Activated CD8-positive, alpha-beta memory T cell treated with anti-CD3 and anti-CD28 coated beads for 4 hours (primary cell): ENCODE data around the gene IGF1R.

Experiments
- DNase-seq, 2 donors: peaks; one replicate each; pipeline ENCODE4 v3.0.0-alpha.2; 2020; ENCODE audit warnings: low read depth in 2 of 2

Gene IGF1R

GRCh38 chr15:98705070-98705469 is 56.7 kb downstream of the IGF1R start:
- no peak for DNase-seq

GRCh38 chr15:98706387-98706786 is 58.0 kb downstream of the IGF1R start:
- DNase-seq: no peak

- DNase-seq: no peak
Measured at GRCh38 chr15:98706986-98707385, 58.6 kb downstream of the IGF1R start.

DNA sequence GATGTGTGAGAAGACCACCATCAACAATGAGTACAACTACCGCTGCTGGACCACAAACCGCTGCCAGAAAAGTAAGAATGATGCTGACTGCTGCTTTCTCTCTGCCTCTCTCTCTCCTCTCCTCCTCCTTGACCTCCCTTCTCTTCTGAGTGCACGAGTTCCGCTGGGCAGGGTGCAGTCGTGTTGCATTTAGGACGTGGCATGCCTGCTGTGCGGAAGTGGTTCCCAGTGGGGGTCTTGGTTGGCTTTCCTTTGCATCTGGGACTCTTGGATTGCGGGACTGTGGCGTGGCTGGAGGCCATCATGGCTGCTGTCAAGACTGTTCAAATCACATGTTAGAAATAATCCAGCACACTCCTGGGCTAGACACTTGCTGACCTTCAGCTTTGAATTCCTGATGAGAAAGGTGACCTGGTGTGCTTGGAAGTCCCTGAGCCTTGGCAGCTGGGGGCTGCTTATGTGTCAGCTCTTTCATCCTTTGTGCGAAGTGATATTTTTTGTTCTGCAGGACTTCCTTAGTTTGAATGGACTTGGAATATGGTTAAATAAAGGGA is 59.8 kb downstream of the IGF1R start:
- DNase-seq: no peak

DNA sequence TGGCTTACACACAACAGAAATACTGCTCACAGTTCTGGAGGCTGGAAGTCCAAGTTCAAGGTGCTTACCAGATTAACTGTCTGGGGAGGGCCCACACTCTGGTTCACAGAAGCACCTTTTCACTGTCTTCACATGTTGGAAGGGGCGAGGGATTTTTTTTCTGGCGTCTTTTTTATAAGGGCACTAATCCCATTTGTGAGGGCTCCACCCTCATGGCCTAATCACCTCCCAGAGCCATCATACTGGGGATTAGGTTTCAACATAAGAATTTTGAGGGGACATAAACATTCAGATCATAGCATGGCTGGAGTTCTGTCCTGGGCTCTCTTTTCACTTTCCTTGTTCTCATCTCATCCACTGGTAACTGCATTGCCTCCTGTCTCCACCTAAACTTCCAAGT is 63.5 kb downstream of the IGF1R start:
- no peak for DNase-seq

GRCh38 chr15:98712845-98713584 is 64.7 kb downstream of the IGF1R start:
- no peak for DNase-seq

- DNase-seq: no peak
Measured at GRCh38 chr15:98713585-98714001, 65.3 kb downstream of the IGF1R start.

- DNase-seq: no peak
Measured at GRCh38 chr15:98714922-98715321, 66.6 kb downstream of the IGF1R start.

DNA sequence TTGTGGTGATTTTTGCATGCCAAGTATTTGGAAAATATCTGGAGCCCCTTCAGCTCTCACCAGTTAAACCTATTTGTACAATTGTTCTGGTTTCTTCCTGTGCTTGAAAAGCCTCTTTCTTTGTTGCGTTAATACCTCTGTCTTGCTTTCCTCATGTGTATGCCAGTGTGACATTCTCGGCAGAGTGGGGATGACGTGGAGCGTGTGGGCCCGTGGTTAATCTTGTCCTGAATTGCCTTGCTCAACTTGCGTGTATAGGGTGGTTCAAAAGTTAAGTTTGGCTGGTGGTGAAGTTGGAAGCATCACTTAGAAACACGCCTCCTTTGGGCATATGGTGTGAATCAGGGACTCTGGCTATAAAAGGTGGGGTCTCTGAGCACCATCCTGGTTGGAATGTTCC is 67.1 kb downstream of the IGF1R start:
- DNase-seq: no peak

DNA sequence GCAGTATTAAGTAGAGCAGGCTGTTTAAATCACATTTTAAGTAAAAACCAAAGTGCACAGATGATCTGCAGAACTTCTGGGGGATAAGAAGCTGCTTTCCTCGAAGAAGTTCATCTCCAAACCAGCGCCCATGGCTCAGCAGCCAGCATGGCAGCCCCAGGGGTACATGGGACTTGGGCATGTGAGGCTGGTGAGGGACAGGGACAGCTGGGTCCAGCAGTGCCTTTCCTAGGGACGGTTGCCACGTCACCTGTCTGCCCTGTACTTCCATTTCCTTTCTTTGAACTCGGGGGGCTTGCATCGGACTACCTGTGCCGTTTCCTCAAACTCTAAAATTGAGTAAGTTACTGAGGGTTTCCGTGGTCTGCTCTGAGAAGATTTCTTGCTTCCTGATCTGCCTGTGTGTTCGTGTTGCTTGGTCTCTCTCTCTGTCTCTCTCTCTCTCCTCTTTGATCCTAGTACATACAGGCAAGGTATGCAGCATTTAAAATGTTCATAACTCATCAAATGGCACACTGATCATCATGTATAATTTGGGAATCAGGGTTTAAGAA is 67.6 kb downstream of the IGF1R start:
- no peak for DNase-seq

DNA sequence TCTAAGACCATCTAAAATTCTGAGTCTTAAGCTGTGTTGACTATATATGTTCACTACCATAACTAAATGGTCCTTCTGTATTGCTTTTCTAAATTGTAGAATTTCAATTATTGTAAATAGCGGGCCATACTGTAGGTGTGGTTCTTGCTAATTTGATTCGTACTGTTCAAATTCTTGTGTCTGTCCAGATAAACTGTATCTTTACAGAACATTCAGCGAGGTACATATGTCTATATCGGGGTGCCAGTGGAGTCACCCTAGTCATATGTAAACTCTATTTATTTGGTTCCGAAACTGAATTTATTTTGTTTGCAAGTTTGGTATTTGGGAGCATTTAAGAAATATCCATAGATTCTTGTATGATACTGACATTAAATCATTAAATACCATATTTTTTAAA is 69.0 kb downstream of the IGF1R start:
- no peak for DNase-seq

- no peak for DNase-seq
Measured at GRCh38 chr15:98717942-98718341, 69.6 kb downstream of the IGF1R start.

- DNase-seq: no peak
Measured at GRCh38 chr15:98718426-98719136, 70.2 kb downstream of the IGF1R start.

DNA sequence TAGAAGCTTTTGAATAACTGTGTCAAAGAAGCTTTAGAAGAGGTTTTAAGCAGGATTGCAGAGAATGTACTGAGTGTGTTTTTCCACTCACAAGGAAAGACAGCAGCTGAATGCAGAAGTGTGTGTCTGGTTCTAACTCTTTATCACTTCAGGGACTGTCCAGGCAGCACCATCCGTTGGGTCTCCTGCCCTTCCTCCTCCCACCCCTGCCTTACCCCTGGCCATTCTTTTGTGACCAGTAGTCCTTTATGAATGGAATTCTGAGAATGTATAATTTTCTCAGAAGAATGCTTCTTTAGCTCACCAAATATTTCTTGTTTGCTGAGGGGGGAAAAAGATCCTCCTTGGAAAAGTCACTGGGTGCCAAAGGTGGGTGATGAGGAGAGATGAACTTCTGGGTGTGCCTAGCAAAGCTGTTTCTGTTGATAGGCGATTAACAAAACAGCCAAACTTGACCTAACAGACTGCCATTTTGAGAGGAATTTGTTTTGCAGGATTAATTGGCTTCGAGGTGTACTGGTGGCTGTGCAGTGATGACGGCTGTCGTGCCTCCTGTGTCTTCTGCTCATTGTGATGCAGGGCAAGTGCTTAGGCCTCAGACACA is 70.9 kb downstream of the IGF1R start:
- DNase-seq: no peak

GRCh38 chr15:98720031-98720430 is 71.7 kb downstream of the IGF1R start:
- DNase-seq: no peak

GRCh38 chr15:98720577-98721565 is 72.5 kb downstream of the IGF1R start:
- DNase-seq: no peak

- DNase-seq: no peak
Measured at GRCh38 chr15:98722209-98722608, 73.9 kb downstream of the IGF1R start.

DNA sequence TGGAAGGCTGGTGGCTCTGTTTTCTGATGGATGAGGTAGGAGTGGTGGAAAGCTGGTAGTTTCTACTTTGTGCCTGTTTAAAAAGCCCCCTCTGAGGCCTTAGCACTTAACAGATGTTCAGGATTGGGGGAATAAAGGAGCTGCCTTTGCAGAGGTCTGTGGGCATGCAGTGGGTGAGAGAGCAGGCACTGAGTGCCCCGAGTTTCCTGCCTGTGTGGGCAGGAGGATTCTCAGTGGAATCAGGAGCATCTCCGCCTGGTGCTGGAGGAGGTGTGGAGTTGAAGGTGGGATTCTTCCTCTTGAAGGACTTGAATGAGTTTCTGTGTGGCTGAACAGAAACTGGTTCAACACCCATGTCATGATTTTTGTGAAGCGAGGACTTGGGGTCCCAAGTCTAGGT is 74.3 kb downstream of the IGF1R start:
- no peak for DNase-seq

DNA sequence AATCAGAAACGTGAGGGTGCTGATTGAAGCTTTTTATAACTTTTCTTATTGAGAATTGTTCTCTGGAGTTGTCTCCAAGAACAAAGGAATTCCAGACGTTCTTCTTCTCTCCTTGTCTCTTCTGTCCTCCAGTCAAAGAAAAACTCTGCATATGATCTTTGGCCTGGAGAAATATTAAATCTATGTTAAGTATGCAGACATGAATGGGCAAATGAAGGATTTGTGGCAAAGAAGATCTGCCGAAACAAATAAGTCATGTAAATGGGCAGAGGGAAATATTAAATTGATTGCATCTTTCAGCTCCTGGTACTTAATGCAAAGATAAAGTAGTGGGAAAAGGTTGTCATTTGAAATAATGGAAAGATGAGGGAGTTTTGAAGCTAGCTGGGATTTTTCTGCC is 74.9 kb downstream of the IGF1R start:
- no peak for DNase-seq

DNA sequence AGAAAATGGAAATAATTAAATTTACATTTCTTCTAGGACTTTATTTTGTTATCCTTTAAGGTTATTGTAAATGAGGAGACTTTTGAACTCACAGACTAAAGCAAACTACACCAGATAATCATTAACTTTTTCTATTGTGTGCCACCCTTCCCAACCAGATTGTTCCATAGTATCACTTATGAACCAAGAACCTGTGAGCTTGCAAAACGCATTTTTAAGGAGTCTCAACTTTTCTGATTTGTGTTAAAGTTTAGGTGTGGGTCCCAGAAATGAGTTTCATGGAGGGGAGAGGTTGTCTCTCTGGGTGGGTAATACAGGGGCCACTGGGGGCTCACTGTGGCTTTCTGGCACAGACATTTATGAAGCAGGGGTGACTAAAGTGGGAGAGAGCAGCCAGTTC is 75.7 kb downstream of the IGF1R start:
- no peak for DNase-seq

GRCh38 chr15:98724494-98724893 is 76.2 kb downstream of the IGF1R start:
- DNase-seq: no peak
